Endothelial cell of umbilical vein (primary cell): ENCODE measurements around the gene DENND4A. TPM values are rescaled to one million over a fixed set of nuclear protein-coding genes. Genes with fewer than 3 reads are reported as not detected.

Experiments used
- BruUV-seq: library from RNA; stranded (reverse); fragments of 400-500 nt; replicated peaks from 2 replicates; lab custom pipeline; 2021; lab: Mats Ljungman, UMichigan
- CTCF ChIA-PET: fragments of 300-600, 350-600 bp; sonication (Branson Sonifier 250); formaldehyde crosslinking; loops from one replicate; lab custom pipeline; 2021; ENCODE audit warnings: antibody characterized with exemption, inconsistent platforms; lab: Charles Lee
- POLR2A ChIA-PET: fragments of 300-600, 350-600 bp; sonication (Branson Sonifier 250); formaldehyde crosslinking; loops from one replicate; lab custom pipeline; 2021; ENCODE audit warnings: antibody characterized with exemption, inconsistent platforms; lab: Charles Lee
- DNase-seq: peaks from one replicate; pipeline ENCODE4 v3.0.0-alpha.2; 2011; ENCODE audit warnings: low read depth, low spot score
- FAIRE-seq: peaks from 2 replicates; lab custom pipeline; 2011; peaks lifted over from hg19 to GRCh38; lab: Jason Lieb, UNC
- H2AFZ ChIP-seq: 2 replicates; pipeline ENCODE4 v1.6.0; 2012; ENCODE audit warnings: low read depth, low read length, control low read depth, inconsistent platforms
- H3K27ac ChIP-seq: 2 replicates; pipeline ENCODE4 v1.5.1; 2011; ENCODE audit warnings: low read depth, mild to moderate bottlenecking, control low read depth, low read length, moderate library complexity; ENCODE audit not compliant: insufficient read depth
- H3K27me3 ChIP-seq, 2 experiments: 2 replicates each; pipeline versions ENCODE4 v1.6.0 to v1.6.1; 2011; ENCODE audit warnings: low read length in 2 of 2, mixed read lengths in 1 of 2; ENCODE audit not compliant: control insufficient read depth in 2 of 2, insufficient read depth in 2 of 2
- H3K36me3 ChIP-seq, 2 experiments: 2 replicates in 1 of 2; 3 replicates in 1 of 2; pipeline ENCODE4 v1.5.1; 2011; ENCODE audit warnings: low read length in 2 of 2, mild to moderate bottlenecking in 1 of 2, moderate library complexity in 1 of 2; ENCODE audit not compliant: control insufficient read depth in 2 of 2, insufficient read depth in 2 of 2; ENCODE audit errors: extremely low read depth in 1 of 2
- H3K4me1 ChIP-seq: 3 replicates; pipeline ENCODE4 v1.5.1; 2011; ENCODE audit warnings: mild to moderate bottlenecking, low read length; ENCODE audit not compliant: control insufficient read depth, insufficient read depth; ENCODE audit errors: extremely low read depth
- H3K4me2 ChIP-seq: 2 replicates; pipeline ENCODE4 v1.6.1; 2011; ENCODE audit warnings: low read length, control low read depth, mixed read lengths; ENCODE audit not compliant: insufficient read depth
- H3K4me3 ChIP-seq, 3 experiments: fragments of 200-600 bp in 1 of 3; sonication (generic), shearing (Covaris generic) in 1 of 3; replicated peaks in 1 of 3; 2 replicates each; pipeline ENCODE4 v1.5.1; 2011 to 2016; ENCODE audit warnings: control low read depth in 3 of 3, low read length in 3 of 3, mild to moderate bottlenecking in 2 of 3, inconsistent platforms in 1 of 3, low read depth in 1 of 3, moderate library complexity in 1 of 3; ENCODE audit not compliant: insufficient read depth in 1 of 3
- H3K79me2 ChIP-seq: 2 replicates; pipeline ENCODE4 v1.6.0; 2012; ENCODE audit warnings: low read length, inconsistent platforms; ENCODE audit not compliant: control insufficient read depth, insufficient read depth
- H3K9ac ChIP-seq: replicated peaks from 2 replicates; pipeline ENCODE3; 2011; ENCODE audit warnings: low read length, control low read depth; ENCODE audit not compliant: insufficient read depth; ENCODE audit errors: extremely low read depth
- H3K9me1 ChIP-seq: replicated peaks from 3 replicates; pipeline ENCODE4 v1.6.0; 2011; ENCODE audit warnings: mild to moderate bottlenecking, low read length; ENCODE audit not compliant: control insufficient read depth, insufficient read depth; ENCODE audit errors: extremely low read depth
- H3K9me3 ChIP-seq: replicated peaks from 2 replicates; pipeline ENCODE4 v1.5.1; 2012; ENCODE audit warnings: low read length, inconsistent platforms; ENCODE audit not compliant: control insufficient read depth, insufficient read depth
- H4K20me1 ChIP-seq: replicated peaks from 2 replicates; pipeline ENCODE3; 2011; ENCODE audit warnings: mild to moderate bottlenecking, low read length; ENCODE audit not compliant: control insufficient read depth, insufficient read depth; ENCODE audit errors: extremely low read depth
- CTCF ChIP-seq, 2 donors: IDR thresholded peaks; 1 replicate in 1 of 2; 2 replicates in 1 of 2; pipeline ENCODE4 v1.5.1; 2011; ENCODE audit warnings: low read length in 2 of 2, mild to moderate bottlenecking in 2 of 2, moderate library complexity in 2 of 2, control low read depth in 1 of 2, inconsistent platforms in 1 of 2, low read depth in 1 of 2; ENCODE audit not compliant: insufficient read depth in 1 of 2; ENCODE audit errors: extremely low read depth in 1 of 2
- EZH2 ChIP-seq: IDR thresholded peaks from 2 replicates; pipeline ENCODE4 v1.6.1; 2012; ENCODE audit warnings: borderline replicate concordance, low read depth, mild to moderate bottlenecking, moderate library complexity, low read length, inconsistent platforms; ENCODE audit not compliant: severe bottlenecking
- FOS ChIP-seq: IDR thresholded peaks from 2 replicates; pipeline ENCODE4 v1.6.1; 2011; ENCODE audit warnings: mild to moderate bottlenecking, low read length, moderate library complexity, borderline replicate concordance; ENCODE audit not compliant: insufficient read depth
- GATA2 ChIP-seq: IDR thresholded peaks from 2 replicates; pipeline ENCODE4 v1.7.0; 2011; ENCODE audit warnings: low read depth, mild to moderate bottlenecking, moderate library complexity, mixed read lengths, low read length; ENCODE audit not compliant: insufficient read length, insufficient read depth
- JUN ChIP-seq: IDR thresholded peaks from 2 replicates; pipeline ENCODE4 v1.6.1; 2011; ENCODE audit warnings: borderline replicate concordance, low read depth; ENCODE audit not compliant: insufficient read length, insufficient read depth
- MAX ChIP-seq: IDR thresholded peaks from 2 replicates; pipeline ENCODE4 v1.6.1; 2011; ENCODE audit not compliant: insufficient read depth, insufficient read length
- MYC ChIP-seq: IDR thresholded peaks from one replicate; pipeline ENCODE4 v1.6.1; 2011; ENCODE audit warnings: mild to moderate bottlenecking, low read depth, low read length
- POLR2A ChIP-seq: IDR thresholded peaks from 2 replicates; pipeline ENCODE4 v1.6.1; 2012; ENCODE audit warnings: low read depth, mild to moderate bottlenecking, control low read depth, low read length
- POLR2AphosphoS5 ChIP-seq: IDR thresholded peaks from 2 replicates; pipeline ENCODE4 v1.6.1; 2012; ENCODE audit warnings: low read depth, mild to moderate bottlenecking, control low read depth, low read length, moderate library complexity; ENCODE audit not compliant: insufficient read depth
- dilution Hi-C: fragments of 300-500 bp; cut with MboI; formaldehyde crosslinking; loops from one replicate; pipeline ENCODE4 v1.15.0; 2019; ENCODE audit warnings: low sequenced_read_pairs; ENCODE audit not compliant: extremely low pct_ligation_motif_present
- intact Hi-C: fragments of 100-400 bp; cut with micrococcal nuclease; formaldehyde crosslinking; loops from one replicate; pipeline ENCODE4 v1.10.0; 2022
- polyA plus RNA-seq, 4 experiments: library from polyadenylated mRNA; depleted of rRNA in 3 of 4; stranded (reverse) in 3 of 4; unstranded in 1 of 4; fragments of >200 nt; gene quantifications; 2 replicates each; pipeline versions ENCODE4 v1.2.1 to v1.2.3, GENCODE V29; 2011 to 2012; ENCODE audit warnings: missing spikeins in 1 of 4
- total RNA-seq: library from RNA; stranded (reverse); gene quantifications from 2 replicates; pipeline ENCODE4 v1.2.3, GENCODE V29; 2021

Gene DENND4A
- total and polyA plus RNA-seq, 2 donors (not counting 3 experiments of a cell fraction or from before 2014, with no cell fraction given), result 5.7 to 22.2 TPM

GRCh38 chr15:65740148-65740547 lies 51.9 kb downstream of the DENND4A start:
- intact Hi-C loops (no loop called here), dilution Hi-C loops (no loop called here)
- peaks cover 17% of the 10 kb centered on the region for H3K4me1 ChIP-seq
- TF ChIP-seq CTCF (IDR thresholded peaks at IDR 0.05; ENCODE audit: extremely low read depth in 1 of 2, insufficient read depth in 1 of 2, low read depth in 1 of 2, low read length in 2 of 2) (no peak), FOS (no peak), JUN (no peak)
- H3K36me3 ChIP-seq, result peaks cover 0 to 3% of the 10 kb centered on the region in 2 experiments
- no peaks in the 10 kb centered on the region for H3K79me2 ChIP-seq
- H3K9ac ChIP-seq, result no peak overlapping the region
- DNase-seq, result no peak
- POLR2A ChIA-PET, result no interaction called here
- CTCF ChIA-PET, result interaction anchor here (0.6 to 1.5 kb wide), 4 partner anchors 78 to 116 kb away, joined by 3 to 6 read pairs (median 3); no protein-coding TSS in a partner anchor
- no peaks in the 10 kb centered on the region for H4K20me1 ChIP-seq
- no peak overlapping the region for H3K4me2 ChIP-seq
- no peaks in the 10 kb centered on the region for H3K9me3 ChIP-seq
- no peak overlapping the region for H2AFZ ChIP-seq
- H3K27ac ChIP-seq, result no peak overlapping the region
- no peak for FAIRE-seq
- no peaks in the 10 kb centered on the region for H3K9me1 ChIP-seq
- H3K27me3 ChIP-seq, result no peaks in the 10 kb centered on the region
- no TSS peak for BruUV-seq
- no peak overlapping the region for H3K4me3 ChIP-seq

- H4K20me1 ChIP-seq, result no peaks in the 10 kb centered on the region
- ChIA-PET POLR2A (no interaction called here), CTCF (interaction anchor here (1.4 kb wide), 2 partner anchors 86 to 96 kb away, joined by 3 to 6 read pairs; no protein-coding TSS in a partner anchor)
- H3K9ac ChIP-seq, result no peak overlapping the region
- no peaks in the 10 kb centered on the region for H3K9me1 ChIP-seq
- H3K4me3 ChIP-seq, result no peak overlapping the region
- peaks cover 13% of the 10 kb centered on the region for H3K4me1 ChIP-seq
- H3K9me3 ChIP-seq, result no peaks in the 10 kb centered on the region
- H3K4me2 ChIP-seq, result peak overlapping the region; percentile 12
- no peaks in the 10 kb centered on the region for H3K79me2 ChIP-seq
- dilution Hi-C loops (no loop called here), intact Hi-C loops (loop anchor here (5.0 kb wide), 1 partner anchor 84 kb away; no protein-coding TSS in a partner anchor)
- no TSS peak for BruUV-seq
- no peak overlapping the region for H2AFZ ChIP-seq
- DNase-seq (peak; percentile 39), FAIRE-seq (peak; percentile 76)
- H3K27me3 ChIP-seq, result no peaks in the 10 kb centered on the region
- no peak for TF ChIP-seq MYC
- peak; percentile 75 for TF ChIP-seq JUN
- TF ChIP-seq GATA2, result no peak
- TF ChIP-seq MAX, result no peak
- TF ChIP-seq FOS, result peak; percentile 81
- no peak for TF ChIP-seq CTCF (IDR thresholded peaks at IDR 0.05; ENCODE audit: extremely low read depth in 1 of 2, insufficient read depth in 1 of 2, low read depth in 1 of 2, low read length in 2 of 2)
- TF ChIP-seq EZH2, result no peak
- no peak for TF ChIP-seq POLR2AphosphoS5
- TF ChIP-seq POLR2A, result no peak
- H3K27ac ChIP-seq, result no peak overlapping the region
- peaks cover 0 to 3% of the 10 kb centered on the region in 2 experiments for H3K36me3 ChIP-seq
These were observed 53.4 kb downstream of the DENND4A start for GRCh38 chr15:65738649-65739048.
